ENCODE results near the gene FGFR2.

FGFR2 gene

GRCh38 chr10:121598263-121599249, at the start of gene FGFR2:
FGFR2 (minus strand) TSS chr10:121598444; CDS start chr10:121593817, 4,627 bp downstream.
- H2AFZ ChIP-seq (ENCODE audit: low read depth, low read length): no peak within 1 kb of the TSS
- no peak for TF ChIP-seq CTCF (IDR thresholded peaks at IDR 0.05; ENCODE audit: low read depth, low read length)
- no peak for TF ChIP-seq EZH2phosphoT487 (IDR thresholded peaks at IDR 0.05; ENCODE audit: low read depth)
- H3K4me2 ChIP-seq (ENCODE audit: low read length): no peak within 1 kb of the TSS
- H3K27ac ChIP-seq (ENCODE audit: low read length): no peak within 1 kb of the TSS
- no peak within 1 kb of the TSS for H3K9ac ChIP-seq (ENCODE audit: low read length)
- no peaks in the 10 kb centered on the region for H3K36me3 ChIP-seq (replicated peaks; ENCODE audit: low read depth, low read length)
- H4K20me1 ChIP-seq (ENCODE audit: insufficient read depth, low read length): no peaks in the 10 kb centered on the region
- H3K79me2 ChIP-seq (ENCODE audit: low read length): no peaks in the 10 kb centered on the region
- H3K27me3 ChIP-seq (ENCODE audit: low read depth, low read length): peaks cover 4% of the 10 kb centered on the region; the same call in 1 of the 2 replicates
- H3K4me3 ChIP-seq (ENCODE audit: low read length): no peak within 1 kb of the TSS
- no peaks in the 10 kb centered on the region for H3K9me3 ChIP-seq (ENCODE audit: insufficient read depth, low read length)
- H3K4me1 ChIP-seq (ENCODE audit: low read length): peaks cover 14% of the 10 kb centered on the region

GRCh38 chr10:121647401-121647800, 49.2 kb upstream of the FGFR2 start:
- H3K27me3 ChIP-seq (ENCODE audit: low read depth, low read length): no peaks in the 10 kb centered on the region
- no peak overlapping the region for H3K27ac ChIP-seq (ENCODE audit: low read length)
- H3K4me1 ChIP-seq (ENCODE audit: low read length): no peaks in the 10 kb centered on the region
- H3K9ac ChIP-seq (ENCODE audit: low read length): no peak overlapping the region
- TF ChIP-seq EZH2phosphoT487 (IDR thresholded peaks at IDR 0.05; ENCODE audit: low read depth): no peak
- TF ChIP-seq CTCF (IDR thresholded peaks at IDR 0.05; ENCODE audit: low read depth, low read length): no peak
- no peaks in the 10 kb centered on the region for H3K36me3 ChIP-seq (replicated peaks; ENCODE audit: low read depth, low read length)
- no peaks in the 10 kb centered on the region for H3K79me2 ChIP-seq (ENCODE audit: low read length)
- H3K4me3 ChIP-seq (ENCODE audit: low read length): no peak overlapping the region
- no peak overlapping the region for H2AFZ ChIP-seq (ENCODE audit: low read depth, low read length)
- no peaks in the 10 kb centered on the region for H4K20me1 ChIP-seq (ENCODE audit: insufficient read depth, low read length)
- H3K4me2 ChIP-seq (ENCODE audit: low read length): no peak overlapping the region
- no peaks in the 10 kb centered on the region for H3K9me3 ChIP-seq (ENCODE audit: insufficient read depth, low read length)

DNA sequence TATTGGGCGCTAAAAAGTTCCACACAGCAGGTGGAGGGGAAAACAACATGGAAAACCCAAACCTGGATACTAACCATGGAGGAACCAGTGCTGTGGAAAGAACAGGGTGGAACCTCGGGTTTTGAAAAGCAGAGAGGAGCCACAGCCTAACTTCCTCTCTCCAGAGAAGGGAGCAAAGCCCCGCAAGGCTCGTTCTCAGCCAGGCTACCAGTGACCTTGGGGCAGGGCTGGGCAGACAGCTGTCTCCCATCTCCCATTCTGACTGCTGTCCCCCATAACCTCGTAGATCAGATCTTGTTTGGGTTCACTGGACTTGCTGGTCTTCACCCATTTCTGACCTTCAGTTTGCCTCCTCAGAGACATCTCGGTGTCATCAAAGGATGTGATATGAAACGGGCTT, 47.5 kb upstream of the FGFR2 start:
- no peaks in the 10 kb centered on the region for H3K79me2 ChIP-seq (ENCODE audit: low read length)
- no peak for TF ChIP-seq EZH2phosphoT487 (IDR thresholded peaks at IDR 0.05; ENCODE audit: low read depth)
- TF ChIP-seq CTCF (IDR thresholded peaks at IDR 0.05; ENCODE audit: low read depth, low read length): no peak
- no peak overlapping the region for H3K4me2 ChIP-seq (ENCODE audit: low read length)

GRCh38 chr10:121644501-121644900, 46.3 kb upstream of the FGFR2 start:
- Histone ChIP-seq H4K20me1 (ENCODE audit: insufficient read depth, low read length) (no peaks in the 10 kb centered on the region), H2AFZ (ENCODE audit: low read depth, low read length) (no peak overlapping the region), H3K79me2 (ENCODE audit: low read length) (no peaks in the 10 kb centered on the region), H3K4me2 (ENCODE audit: low read length) (no peak overlapping the region), H3K9ac (ENCODE audit: low read length) (no peak overlapping the region), H3K27ac (ENCODE audit: low read length) (no peak overlapping the region), H3K27me3 (ENCODE audit: low read depth, low read length) (no peaks in the 10 kb centered on the region), H3K9me3 (ENCODE audit: insufficient read depth, low read length) (no peaks in the 10 kb centered on the region), H3K4me3 (ENCODE audit: low read length) (no peak overlapping the region), H3K4me1 (ENCODE audit: low read length) (no peaks in the 10 kb centered on the region), H3K36me3 (replicated peaks; ENCODE audit: low read depth, low read length) (no peaks in the 10 kb centered on the region)
- no peak for TF ChIP-seq EZH2phosphoT487 (IDR thresholded peaks at IDR 0.05; ENCODE audit: low read depth)
- no peak for TF ChIP-seq CTCF (IDR thresholded peaks at IDR 0.05; ENCODE audit: low read depth, low read length)

More for the DNA sequence above, 47.5 kb upstream of the FGFR2 start:
- no peak overlapping the region for H2AFZ ChIP-seq (ENCODE audit: low read depth, low read length)
- H3K36me3 ChIP-seq (replicated peaks; ENCODE audit: low read depth, low read length): no peaks in the 10 kb centered on the region
- no peaks in the 10 kb centered on the region for H3K9me3 ChIP-seq (ENCODE audit: insufficient read depth, low read length)
- no peak overlapping the region for H3K27ac ChIP-seq (ENCODE audit: low read length)
- H3K4me3 ChIP-seq (ENCODE audit: low read length): no peak overlapping the region
- no peaks in the 10 kb centered on the region for H3K4me1 ChIP-seq (ENCODE audit: low read length)
- no peak overlapping the region for H3K9ac ChIP-seq (ENCODE audit: low read length)
- no peaks in the 10 kb centered on the region for H3K27me3 ChIP-seq (ENCODE audit: low read depth, low read length)
- H4K20me1 ChIP-seq (ENCODE audit: insufficient read depth, low read length): no peaks in the 10 kb centered on the region

Measured in OCI-LY3 (cell line).